Colon (tissue), 2 donors: ENCODE results near the gene ADGRD2.

Source experiments
- FAIRE-seq: peaks from 2 replicates; lab custom pipeline; 2012; peaks lifted over from hg19 to GRCh38; lab: Jason Lieb, UNC
- donor health status: control.
- donor health status: control.

The ADGRD2 gene

GRCh38 chr9:124479947-124480620, 29.8 kb downstream of the ADGRD2 start:
- no peak for FAIRE-seq

DNA sequence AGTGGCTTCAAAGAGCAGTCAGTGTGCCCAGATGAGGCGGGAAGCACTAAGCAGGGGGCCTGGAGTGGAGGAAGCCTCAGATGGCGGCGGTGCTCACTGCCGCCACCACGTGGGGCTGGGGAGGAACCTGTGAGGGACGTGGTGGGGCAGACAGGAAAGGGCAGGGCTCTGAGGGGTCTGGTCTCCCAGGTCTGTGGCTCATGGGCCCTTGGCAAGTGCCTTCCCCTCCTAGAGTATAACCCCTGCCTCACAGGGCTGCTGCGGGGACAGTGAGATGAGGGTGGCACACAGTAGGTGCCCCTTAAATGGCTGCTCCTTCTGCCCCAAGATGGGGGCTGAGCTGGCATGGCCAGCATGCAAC, 30.4 kb downstream of the ADGRD2 start:
- FAIRE-seq: no peak

- no peak for FAIRE-seq
Observed at GRCh38 chr9:124481115-124481514, 30.9 kb downstream of the ADGRD2 start.

DNA sequence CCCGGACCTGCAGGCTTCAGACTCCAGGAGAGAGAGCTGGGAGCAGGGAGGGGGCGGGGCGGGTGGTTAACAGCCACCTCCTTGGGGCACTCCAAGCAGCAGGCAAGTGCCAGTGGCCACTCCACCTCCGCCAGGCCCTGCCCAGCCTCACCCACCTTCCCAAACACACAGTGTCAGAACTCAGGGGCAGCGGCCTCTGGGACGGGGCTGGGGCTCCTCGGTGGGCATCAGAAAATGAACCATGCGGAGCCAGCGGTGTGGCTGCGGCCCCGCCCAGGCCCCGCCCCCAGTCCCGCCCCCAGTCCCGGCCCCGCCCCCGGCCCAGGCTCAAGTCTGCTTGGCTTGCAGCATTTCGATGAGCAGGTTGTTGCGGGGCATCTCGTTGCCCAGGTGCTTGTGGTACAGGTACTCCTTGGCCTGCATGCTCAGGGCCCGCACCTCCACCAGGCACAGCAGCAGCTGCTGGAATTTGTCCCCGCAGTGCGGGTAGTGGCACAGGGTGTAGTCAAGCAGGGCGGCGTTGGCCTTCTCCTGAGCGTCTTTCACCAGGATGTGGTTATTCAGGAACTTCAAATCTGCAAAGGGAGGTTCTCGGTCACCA, 32.3 kb downstream of the ADGRD2 start:
- no peak for FAIRE-seq

DNA sequence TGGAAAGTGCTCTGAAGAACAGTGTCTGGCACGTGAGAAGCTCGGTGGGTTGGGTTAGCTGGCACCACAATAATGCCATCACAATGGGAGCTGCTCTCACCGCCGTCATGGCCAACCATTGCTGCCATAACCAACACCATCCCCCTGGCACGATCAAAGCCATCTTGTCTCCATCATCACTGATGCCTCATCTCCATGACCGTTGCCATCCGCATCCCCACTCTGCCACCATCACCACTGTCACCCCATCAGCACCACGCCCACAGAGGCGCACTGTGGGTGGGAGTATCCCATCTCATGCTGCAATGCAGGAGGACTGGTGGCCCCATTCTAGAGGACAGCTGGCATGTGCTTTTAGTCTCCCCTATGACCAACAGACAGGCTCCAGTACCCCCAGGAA, 33.2 kb downstream of the ADGRD2 start:
- no peak for FAIRE-seq

DNA sequence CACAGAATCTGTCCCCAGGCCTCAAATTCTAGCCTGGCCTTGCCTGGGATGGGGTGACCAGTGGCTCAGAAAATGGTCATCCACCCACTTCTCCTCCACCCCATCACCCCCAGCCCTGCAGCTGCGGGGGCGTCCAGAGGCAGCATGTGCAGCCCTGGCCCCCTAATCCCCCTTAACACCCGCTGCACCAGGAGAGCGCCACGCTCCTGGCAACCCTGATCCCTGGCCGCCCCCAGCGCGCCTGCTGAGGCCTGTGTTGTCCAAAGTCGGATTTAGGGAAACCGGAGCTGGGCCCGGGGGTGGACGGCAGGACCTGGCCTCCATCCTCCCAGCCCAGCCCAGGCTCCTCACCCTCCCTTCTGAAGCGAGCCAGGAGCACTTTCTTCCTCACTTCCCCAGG, 35.0 kb downstream of the ADGRD2 start:
- FAIRE-seq: no peak

GRCh38 chr9:124485936-124486335, 35.7 kb downstream of the ADGRD2 start:
- FAIRE-seq: no peak

DNA sequence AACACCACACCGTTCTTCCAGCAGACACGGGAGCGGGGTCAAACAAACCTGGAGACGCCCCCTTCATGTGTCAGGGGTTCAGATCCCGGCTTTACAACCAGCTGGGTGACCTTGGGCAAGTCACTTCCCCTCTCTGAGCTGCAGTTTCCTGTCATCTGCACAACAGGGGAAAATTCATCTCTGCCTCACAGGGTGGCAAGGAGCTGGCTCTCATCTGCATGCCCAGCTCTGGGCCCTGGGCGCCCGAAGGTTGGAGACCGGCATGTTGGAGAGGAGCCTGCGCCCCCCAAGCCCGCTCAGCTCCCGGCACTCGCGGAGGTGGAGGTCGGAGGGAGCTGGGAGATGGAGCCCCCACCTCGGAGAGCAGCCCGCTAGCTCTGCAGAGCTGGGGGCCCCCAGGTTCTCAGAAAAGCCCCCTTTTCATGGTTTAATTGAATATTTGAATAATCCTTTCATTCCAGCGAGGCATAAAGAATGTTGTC, 36.6 kb downstream of the ADGRD2 start:
- no peak for FAIRE-seq

DNA sequence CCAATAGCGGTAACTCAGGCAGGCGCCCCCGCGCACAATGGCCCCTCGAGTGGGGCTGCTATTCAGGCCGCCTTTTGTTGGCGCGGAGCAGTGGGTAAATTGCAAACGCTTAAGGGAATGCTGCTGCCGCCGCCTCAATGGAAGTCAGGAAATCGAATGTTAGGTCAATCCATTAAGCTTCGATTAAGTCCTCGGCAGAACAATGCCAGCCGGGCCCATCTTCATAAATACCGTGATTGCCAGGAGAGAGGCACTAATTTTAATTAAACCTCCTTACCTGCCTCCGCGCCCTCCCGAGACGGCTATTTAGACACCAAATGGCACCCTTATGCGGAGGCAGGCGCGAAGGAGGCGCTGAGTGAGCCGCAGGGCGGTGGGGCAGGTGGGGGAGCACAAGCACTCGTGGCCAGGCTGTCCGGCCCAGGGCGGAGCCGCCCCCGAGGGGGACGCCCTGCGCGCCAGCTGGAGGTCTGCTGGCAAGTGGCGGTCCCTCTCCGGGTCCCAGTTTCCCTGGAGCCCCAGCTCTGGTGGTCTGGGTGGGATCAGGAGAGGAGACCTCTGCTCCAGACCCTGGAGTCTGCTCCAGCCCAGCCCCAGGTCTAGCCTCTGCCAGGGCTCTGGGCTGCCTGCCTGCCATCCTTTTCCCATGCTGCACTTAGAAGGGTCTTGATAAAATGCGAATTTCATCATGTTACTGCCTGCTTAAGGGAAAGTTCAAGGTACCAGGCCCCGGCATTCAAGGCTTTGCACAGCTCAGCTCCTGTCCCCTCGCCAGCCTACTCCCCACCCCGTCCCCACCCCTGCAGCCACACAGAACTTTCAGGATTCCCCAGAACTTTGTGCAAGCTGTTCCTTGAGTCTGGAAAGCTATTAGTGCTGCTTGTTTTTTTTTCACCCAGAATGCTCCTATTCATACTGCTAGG, 37.3 kb downstream of the ADGRD2 start:
- FAIRE-seq: no peak

GRCh38 chr9:124488641-124489210, 38.5 kb downstream of the ADGRD2 start:
- no peak for FAIRE-seq

DNA sequence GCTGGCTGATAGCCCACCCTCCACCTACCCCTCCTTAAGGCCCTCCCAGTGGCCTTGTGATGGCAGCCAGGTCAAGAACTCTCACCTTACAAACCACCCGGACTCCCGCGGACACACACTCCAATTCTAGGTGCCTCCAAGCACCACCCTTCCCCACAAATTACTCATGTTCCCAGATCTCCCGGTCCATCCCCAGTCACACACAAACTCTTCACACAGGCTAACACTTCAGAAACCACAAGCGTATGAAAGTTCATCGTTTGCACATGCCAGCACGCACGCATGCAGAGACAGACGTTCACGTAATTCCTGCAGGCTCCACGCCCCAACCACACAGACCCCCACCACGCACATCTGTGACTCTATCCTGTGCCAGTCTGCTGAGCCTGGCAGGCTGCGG, 39.0 kb downstream of the ADGRD2 start:
- FAIRE-seq: no peak

DNA sequence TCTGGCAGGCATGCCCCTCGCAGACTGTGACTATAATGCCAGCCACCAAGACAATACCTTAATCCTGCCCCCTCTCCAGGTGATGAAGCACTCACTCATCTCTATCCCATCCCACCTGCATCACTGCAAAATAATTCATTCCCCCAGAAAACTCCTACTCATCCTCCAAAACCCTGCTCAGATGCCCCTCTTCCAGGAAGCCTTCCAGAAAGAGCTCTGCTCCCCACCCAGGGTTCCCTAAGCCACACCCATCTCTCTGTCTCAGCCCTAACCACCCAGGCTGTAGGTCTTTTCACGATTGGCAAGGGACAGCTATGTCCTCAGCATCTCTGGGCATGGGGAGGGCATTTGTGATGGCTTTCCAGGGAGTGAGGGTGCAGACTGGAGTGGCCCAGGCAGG, 39.8 kb downstream of the ADGRD2 start:
- FAIRE-seq: no peak

DNA sequence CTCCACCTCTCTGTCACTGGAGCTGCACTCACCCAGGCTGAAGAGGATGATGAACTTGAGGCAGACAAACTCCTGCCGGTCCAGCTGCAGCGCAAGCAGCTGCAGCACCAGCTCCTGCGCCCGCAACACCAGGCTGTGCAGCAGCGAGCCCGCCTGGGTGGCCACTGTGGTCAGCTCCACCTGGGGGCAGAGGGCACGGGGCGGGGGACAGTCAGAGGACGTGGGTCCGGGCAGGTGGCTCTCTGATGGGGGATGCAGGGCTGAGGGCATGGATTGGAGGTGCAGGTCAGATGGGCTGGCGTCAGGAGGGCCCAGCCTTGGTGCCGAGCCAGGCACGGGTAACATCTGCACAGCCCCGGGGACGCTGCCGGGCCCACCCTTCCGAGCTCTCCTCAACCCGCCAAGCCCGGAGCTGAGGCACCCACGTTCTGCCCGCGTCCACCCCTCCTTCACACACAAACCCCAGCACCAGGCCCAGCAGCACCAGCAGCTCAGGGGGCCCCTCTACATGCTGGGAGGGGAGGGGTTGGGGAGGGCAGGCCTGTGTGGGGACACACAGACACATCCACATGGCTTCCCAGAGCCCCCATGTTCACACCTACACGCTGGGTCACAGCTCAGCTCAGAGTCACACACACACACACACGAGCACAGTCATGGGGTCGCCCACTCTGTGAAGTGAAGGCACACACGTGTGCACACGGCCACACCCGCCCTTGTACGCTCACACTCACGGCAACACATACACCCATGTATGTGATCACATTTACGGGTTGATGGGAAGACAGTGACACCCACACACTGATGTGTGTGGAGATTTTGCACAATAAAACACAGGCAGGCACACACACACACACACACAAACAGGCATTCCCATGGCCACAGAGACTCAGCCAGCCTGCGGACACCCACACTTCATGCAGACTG, 41.1 kb downstream of the ADGRD2 start:
- FAIRE-seq: no peak

DNA sequence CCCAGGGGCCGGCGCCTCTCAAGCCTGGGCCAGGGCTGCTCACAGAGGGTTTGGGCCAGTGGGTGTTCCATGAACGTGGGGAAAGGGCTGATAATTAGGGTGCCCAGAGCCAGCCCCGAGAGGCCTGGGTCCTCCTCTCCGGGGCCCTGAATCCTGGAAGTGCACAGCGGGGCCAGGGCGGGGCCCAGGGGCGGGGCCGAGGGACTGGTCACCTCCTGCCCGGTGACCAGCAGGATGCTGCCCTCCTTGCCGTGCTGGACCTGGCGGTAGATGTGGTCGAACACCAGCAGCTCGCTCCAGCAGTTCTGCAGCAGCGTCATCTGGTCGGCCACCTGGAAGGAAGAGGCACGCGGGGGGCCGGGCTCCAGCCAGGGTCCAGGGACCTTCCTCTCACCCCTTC, 42.6 kb downstream of the ADGRD2 start:
- no peak for FAIRE-seq

- no peak for FAIRE-seq
Observed at GRCh38 chr9:124493218-124493617, 43.0 kb downstream of the ADGRD2 start.

GRCh38 chr9:124493794-124494479, 43.7 kb downstream of the ADGRD2 start:
- no peak for FAIRE-seq

GRCh38 chr9:124495126-124496074, 45.1 kb downstream of the ADGRD2 start:
- no peak for FAIRE-seq

DNA sequence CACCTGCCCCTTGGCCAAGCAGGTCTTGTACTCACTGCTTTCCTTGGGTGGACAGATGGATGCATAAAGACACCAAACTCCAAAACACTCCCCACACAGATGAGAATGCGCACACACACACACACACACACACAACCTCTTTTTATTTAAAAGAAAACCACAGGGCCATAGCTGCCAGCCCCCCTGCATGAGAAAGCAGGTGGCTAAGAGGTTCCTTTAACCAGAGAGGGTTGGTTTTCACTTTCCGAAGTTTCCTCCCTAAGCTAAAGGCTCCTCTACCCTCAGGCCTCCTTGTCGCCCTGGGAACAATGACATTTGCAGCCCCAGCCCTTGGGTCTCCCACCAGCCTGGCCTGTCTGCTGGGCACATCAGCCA, 45.8 kb downstream of the ADGRD2 start:
- FAIRE-seq: no peak

GRCh38 chr9:124496463-124496862, 46.2 kb downstream of the ADGRD2 start:
- FAIRE-seq: no peak

DNA sequence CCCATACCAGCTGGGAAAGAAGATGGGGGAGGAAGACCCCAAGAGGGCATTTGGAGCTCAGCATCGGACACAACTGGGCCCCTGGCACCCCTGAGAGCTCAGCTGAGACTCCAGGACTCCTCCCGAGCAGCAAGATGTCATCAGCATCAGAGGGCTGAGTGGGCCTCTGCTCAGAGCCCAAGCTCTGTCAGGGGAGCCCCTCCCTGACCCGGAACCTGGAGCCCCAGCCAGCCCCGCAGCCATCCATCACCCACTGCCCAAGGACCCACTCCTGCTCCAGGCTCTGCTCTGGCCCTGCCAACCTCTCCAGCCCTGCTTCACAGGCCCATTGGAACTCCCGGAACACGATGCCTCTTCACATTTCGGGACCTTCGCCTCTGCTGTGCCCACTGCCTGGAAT, 47.2 kb downstream of the ADGRD2 start:
- FAIRE-seq: no peak
